Measurements from ENCODE around the gene GEMIN7.
"Not testable (repeated sequence)": the region's sequence is repeated elsewhere in the genome, so short reads cannot be mapped to it uniquely, and the experiment has no call there.

Gene GEMIN7

DNA sequence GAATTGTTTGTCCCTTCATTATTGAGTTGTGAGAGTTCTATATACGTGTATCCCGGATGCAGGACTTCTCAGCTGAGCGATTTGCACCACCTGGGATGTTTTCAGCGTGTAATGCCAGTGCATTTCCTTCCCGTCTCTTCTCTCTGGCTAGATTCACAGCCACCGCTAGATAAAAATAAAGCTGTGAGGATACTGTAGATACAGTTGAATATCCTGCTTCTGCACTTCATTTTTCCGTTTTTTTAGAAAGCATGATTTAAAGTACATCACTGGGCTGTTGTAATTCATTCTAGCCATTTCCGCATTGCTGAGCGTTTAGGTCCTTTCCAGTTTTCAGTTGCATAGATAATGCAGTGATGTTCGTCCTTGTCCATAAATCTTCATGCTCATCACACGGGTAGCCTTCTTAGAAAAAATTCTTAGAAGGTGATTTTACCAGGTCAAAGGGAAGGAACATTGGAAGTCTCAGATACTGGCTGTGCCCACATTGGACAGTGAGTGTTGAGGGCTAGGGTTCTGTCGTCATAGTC, 28.6 kb downstream of the GEMIN7 start:
- no peak for DNase-seq

DNA sequence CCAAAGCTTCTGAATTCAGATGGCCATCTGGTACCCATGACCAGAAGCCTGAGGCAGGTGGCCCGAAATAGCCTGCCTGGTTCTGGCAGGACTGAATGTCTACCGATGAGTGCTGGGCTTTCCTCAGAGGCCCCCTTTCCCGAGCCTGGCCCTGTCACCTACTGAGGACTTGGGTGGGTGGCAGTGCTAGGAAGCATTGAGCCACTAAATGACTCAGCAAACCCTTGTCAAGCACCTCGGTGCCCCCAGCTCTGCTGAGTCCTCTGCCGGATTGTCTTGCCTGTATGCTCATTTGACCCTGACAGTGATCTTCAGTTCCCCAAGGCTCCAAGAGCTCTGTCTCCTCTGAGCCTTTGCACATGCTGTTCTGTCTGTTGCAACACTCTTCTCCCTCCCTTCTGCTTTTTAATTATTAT, 31.8 kb downstream of the GEMIN7 start:
- no peak for DNase-seq

DNA sequence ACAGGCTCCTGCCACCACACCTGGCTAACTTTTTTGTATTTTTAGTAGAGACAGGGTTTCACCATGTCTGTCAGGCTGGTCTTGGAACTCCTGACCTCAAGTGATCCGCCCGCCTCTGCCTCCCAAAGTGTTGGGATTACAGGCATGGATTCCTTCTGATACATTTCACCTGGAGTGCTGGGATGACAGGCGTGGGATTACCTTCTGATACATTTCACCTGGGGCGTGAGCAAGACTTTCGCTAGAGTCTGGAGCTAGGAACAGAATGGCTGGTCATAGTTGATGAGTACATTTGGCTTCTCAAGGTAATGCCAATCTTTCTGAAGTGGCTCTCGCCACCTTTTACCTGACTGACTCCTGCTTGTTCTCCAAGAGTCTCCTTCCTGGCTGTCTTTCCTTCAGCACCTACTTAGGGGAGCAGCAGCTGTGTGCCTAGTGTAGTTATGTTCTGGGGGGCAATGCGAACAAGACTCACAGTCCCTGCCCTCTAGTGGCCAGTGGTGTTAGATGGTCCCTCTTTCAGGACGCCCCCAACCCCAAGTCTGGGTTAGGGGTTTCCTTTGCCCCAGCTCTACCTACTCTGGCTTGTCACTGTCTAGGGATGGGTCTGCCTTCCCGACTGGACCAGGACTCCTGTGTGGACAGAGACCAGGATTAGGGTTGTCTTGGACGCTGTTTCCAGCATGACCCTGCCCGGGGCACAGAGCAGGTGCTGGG, 33.2 kb downstream of the GEMIN7 start:
- DNase-seq = no peak

DNA sequence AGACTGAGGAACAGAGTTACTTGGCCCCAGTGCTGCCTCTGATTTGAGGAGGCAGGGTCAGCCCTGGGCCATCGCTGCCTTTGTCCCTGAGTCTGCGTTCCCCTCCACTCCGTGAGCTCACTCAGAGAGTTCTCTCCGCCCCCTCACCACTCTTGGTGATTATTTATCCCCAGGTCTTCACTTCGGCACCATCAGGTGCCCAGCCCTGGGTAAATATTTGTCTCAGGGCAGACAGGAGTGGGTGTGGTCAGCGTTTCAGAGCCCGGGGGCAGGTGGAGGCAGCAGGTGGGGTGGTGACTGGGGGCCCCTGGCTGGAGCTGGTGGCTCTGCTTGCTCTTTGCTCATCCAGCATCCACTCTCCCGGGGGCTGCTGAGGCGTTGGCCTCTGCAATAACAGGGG, 34.6 kb downstream of the GEMIN7 start:
- DNase-seq = no peak

DNA sequence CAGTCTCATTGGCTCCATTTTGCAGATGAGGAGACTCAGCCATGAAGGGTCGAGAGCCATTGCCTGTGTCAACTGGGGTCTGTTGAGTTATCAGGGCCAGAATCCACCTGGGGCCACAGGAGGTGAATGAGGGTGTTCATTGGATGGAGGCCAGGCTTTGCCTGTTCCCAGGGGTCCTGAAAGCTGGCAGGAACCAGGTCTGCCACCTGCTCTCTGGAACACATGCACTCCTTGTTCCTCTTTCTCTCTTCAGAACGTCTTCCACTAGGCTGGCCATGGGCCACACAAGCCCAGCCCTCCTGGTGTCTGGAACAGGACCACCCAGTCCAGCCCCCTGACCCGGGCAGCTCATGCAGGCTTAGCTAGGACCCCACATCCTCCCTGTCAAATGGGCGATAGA, 35.1 kb downstream of the GEMIN7 start:
- DNase-seq = no peak

DNA sequence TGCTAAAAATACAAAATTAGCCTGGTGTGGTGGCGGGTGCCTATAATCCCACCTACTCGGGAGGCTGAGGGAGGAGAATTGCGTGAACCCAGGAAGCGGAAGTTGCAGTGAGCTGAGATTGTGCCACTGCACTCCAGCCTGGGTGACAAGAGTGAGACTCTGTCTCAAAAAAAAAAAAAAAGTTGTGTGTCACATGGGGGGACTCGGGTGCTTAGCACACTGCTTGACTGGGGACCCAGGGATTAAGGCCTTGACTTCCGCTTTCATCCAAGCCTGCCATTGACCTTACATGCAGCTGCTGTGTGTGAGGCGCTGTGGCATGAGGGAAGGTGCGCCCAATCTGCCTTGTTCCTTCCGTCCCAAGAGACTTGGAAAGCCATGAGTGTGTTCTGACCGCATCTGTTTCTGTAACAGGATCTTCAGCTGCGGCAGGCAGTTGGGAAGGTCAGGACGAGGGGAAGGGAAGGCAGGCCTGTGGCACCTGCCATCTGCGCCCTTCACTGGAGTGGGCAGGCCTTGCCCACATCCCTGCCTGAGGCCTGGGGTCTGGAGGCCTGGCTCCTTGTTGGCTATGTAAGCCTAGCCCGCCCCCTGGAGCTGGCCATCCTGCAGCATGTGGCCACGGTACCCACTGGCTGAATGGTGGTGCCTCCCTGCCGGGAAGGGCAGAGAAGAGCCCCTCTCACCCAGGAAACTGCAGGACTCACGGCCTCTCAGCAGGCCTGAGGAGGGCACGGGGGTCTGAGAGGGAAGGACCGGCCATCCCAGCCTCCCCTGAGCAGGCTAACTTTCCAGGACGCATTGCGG, 37.0 kb downstream of the GEMIN7 start:
- DNase-seq = no peak

DNA sequence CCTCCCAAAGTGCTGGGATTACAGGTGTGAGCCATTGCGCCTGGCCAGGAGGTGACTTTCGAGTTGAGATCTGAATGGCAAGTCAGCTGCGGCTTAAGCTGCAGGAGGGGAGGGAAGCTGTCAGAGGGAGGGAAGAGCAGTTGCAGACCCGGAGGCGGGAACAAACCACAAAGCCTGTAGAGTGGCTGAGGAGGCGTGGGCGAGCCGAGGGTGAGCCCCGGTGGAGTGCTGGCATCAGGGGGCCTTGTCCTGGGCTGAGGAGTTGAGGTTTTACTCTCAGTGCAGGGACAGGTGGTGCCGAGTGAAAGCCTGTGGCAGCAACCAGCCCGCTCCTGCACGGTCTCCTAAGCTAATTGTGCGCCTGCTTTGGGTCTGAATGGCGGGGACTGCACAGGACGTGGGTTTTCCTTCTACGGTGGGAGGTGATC, 38.1 kb downstream of the GEMIN7 start:
- DNase-seq = no peak

DNA sequence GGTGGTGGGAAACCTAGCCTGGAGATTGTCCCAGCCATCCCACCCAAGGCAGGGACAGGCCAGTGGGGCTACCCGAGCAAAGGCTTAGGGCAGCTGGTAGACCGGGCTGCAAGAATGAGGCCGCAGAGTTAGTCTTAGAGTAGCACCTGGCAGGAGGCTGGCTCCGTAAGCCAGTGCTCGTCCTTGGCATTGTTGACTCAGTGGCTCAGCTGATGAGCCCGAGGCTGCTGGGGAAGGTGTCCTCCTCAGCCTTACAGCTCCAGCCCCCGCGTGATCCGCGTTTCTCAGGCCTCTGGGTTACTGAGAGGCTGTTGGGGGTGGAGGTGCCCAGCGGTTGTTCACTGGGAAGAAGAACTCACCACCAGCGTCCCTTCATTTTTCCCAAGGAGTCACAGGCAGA, 38.6 kb downstream of the GEMIN7 start:
- DNase-seq = no peak

DNA sequence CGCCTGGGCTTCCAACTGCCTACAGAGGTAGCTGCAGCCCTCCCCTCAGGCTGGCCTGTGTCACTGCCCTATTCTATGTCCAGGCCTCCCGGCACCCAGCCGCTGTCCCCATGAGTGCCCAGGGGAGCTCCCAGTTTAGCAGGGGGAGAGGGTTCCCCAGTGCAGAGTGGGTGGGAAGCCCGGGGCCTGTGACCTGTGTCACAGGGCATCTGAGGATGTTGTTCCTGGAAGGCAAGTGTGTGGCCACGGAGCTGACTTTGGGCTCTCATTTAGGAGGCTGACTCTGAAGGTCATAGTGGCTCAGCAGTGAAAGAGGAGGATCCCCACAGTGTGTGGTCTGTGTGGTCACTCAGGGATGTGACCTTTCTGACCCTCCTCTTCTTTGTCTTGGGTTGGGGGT, 39.0 kb downstream of the GEMIN7 start:
- no peak for DNase-seq

DNA sequence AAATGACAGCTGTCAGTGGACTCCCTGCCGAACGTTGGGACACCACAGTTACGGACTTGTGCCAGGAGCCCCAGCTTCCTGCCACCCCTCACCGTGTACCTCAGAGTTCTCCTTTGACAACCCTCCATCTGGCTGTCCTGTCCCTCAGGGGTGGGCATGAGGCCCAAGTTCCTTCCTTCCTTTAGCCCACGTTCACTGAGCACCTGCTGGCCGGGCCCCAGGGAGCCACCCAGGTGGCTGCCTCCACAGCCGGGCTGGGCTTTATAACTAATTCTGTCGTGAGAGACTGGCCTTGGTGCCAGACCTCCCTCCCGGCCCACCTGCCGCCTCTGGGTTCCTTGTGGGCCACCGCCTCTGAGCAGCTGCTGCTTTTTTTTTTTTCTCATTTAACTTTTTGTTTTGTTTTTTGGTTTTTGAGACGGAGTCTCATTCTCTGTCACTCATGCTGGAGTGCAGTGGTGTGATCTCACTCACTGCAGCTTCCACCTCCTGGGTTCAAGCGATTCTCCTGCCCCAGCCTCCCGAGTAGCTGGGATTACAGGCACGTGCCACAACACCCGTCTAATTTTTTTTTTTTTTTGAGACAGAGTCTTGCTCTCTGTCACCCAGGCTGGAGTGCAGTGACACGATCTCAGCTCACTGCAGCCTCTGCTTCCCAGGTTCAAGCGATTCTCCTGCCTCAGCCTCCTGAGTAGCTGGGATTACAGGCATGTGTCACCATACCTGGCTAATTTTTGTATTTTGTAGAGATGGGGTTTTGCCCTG, 39.7 kb downstream of the GEMIN7 start:
- not testable (repeated sequence) for DNase-seq

DNA sequence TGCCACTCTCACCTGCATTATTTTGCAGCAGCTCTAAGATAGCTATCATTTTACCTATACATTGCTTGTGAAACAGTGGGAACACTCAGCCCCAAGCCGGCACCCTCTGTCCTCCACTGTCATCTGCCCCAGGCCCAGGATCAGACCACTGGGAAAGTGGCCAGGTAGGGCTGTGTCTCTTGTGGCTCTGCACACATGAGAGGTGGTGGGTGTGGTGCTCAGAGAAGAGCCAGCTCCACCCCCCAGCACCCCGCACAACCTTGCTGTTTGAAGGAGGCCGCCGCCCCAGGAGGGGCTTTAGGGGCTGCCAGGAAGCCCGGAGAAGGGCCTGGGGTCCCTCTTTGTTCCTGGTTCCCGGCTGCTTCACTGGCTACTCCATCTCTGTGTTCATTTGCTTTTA, 40.5 kb downstream of the GEMIN7 start:
- DNase-seq = no peak

DNA sequence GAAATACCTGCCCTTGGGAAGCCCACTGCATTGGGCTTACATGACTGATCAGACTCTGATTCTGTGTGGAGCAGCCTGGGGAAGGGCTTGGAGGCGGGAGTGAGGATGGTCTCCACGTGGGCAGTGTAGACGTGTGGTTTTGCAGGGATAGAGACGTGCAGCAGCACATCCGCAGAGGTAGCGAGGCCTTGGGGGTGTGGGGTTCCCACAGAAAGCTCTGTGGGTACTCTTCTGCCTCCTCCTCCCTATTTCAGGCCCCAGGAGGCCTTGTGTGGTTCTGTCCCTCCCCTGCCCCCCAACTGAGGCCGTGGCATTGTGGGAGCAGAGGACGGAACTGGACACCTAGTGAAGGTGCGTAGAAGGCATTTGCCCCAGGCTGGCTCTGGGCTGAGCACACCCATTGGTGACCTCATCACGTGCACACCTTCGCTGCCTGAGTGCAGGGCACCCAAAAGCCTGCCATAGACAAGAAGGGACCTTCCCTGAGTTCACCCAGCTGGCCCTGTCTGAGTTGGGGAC, 42.8 kb downstream of the GEMIN7 start:
- DNase-seq = no peak

DNA sequence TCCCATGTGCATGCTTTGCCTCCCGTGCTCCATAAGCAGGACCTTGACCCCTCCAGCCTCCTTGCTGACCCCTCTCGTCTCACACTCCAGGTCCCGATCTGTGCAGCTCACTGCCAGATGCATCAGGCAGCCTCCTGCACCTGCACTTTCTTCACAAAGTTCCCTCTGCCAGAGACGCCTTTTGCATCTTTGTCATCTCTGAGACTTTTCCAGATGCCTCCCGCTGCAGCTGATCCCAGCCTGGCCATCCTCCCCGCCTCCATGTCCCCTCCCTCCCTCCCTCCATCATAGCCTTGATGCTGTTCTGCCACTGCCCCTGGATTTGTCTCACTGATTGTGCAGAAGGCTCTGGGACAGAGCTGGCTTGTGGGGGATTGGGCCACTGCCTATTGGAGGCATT, 43.8 kb downstream of the GEMIN7 start:
- no peak for DNase-seq

DNA sequence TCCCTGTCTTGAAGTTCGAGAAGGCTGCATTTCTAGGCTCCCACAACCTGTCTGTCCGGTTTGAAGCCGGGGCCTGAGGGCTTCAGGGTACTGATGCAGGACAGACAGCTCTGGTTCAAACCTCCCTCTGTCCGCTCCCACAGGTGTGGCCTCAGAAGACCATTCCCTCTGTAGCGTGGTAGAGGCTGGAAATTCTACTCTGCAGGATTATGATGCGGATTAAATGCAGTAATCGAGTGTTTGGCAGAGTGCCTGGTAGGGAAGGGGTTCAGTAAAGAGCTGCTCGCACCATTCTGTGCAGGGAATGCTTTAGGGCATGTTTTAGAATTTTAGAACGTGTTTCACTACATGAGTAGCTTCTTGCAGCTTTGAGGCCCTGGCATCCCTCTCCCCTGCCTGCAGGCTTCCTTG, 44.4 kb downstream of the GEMIN7 start:
- DNase-seq = no peak

DNA sequence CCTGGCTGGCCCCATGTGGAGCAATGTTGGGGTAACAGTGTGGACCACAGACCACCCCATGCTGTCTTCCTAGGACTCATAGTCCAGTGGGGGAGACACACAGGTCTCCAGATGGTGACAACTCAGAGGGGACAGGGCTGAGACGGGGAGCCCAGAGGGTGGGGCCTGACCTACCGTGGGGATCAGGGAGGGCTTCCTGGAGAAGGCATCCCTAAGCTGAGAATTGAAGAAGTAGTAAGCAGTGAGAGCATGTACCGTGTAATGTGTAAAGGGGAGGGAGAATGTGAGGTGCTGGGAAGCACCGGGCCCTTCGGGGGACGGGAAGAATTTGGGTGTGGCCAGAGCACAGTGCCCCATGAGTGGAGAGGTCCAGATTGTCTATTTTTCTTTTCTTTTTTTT, 45.0 kb downstream of the GEMIN7 start:
- DNase-seq = no peak

DNA sequence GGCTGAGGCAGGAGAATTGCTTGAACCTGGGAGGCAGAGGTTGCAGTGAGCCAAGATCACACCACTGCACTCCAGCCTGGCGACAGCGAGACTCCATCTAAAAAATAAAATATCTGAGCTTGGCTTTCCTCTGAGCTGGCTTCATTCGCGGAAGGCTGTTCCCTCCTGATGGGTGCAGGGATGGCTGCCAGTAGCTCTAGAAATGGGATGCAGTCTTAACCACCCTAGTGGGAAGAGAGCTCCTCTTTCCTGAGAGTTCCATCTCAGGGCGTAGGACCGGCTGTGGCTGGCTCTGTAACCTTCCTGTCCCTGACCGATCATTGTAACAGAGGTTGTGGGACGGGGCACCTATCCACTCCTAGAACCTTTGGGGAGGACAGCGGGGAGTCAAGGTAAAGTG, 46.3 kb downstream of the GEMIN7 start:
- no peak for DNase-seq

DNA sequence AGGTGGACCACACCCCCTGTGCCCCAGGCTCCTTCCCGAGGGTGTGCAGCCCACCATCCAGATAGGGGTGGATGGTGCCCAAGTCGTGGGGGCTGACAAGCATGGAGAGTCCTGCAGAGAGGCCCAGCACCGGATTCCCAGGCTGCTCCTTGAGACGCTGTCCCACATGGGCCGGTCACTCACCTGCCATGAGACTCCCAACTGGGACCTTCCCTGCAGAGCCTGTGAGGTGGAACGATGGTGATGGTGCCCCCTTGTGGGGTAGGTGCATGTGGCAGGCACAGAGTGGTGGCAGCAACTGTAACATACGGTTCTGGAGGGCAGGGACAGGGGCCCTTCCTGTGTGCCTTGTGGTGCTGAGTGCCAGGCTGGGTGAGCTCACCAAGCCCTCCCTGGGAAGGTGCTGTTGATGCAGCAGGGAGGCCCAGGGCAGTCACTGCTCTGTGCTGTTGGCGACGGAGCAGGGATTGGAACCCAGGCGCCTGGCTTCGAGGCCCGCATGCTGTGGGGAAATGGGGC, 47.0 kb downstream of the GEMIN7 start:
- peak in 1 of 2 experiments; percentile 27 for DNase-seq

DNA sequence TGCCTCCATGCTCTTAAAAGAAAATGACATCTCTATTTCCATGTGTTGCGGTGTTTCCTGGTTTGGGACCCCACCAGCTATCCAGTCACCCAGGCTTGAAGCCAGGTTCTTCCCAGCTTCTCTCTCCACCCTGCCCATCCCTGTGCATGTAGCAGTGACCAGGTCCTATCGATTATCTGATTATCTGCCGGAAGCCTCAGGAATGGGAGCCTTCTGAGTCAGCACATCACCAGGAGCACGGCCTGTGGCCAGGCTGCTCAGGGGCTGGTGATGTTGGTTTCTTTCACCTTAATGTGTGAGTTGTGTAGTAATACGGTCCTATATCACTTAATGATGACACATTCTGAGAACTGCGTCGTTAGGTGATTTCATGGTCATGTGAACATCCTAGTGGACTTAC, 47.6 kb downstream of the GEMIN7 start:
- no peak for DNase-seq

DNA sequence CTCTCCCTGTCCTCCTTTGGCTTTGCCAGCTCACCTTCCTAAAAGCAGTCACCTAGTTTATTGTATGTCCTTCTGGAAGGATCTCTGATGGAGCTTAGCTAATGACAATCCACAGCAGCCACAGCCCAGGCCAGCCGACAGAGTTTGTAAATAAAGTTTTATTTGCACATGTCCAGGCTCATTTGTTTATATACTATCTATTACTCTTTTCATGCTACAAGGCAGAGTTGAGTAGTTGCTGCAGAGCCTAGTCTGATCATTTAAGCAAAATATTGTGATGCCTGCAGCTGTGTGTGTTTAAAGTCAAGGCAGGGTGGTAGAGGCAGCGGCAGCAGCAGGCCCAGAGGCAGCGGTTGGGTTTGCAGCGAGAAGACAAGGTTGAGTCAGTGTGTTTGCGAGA, 49.1 kb downstream of the GEMIN7 start:
- DNase-seq = no peak

DNA sequence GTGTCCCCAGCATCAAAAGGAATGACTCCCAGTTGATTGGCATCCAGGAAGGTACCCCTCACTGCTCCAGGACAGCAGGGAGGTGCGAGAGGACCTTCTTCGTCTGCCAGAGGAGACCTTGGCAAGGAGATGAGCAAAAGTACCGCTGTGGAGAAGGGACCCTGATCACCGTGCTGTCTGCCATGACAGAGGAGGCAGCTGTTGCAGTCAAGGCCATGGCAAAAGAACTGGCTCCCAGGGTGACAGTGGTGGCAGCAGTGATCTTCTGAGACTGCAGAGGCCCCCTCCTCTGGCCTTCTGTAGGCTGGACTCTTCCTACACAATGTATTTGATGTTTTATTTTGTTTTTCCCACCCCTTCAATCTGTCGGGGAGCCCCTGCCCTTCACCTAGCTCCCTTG, 49.7 kb downstream of the GEMIN7 start:
- DNase-seq = no peak

DNA sequence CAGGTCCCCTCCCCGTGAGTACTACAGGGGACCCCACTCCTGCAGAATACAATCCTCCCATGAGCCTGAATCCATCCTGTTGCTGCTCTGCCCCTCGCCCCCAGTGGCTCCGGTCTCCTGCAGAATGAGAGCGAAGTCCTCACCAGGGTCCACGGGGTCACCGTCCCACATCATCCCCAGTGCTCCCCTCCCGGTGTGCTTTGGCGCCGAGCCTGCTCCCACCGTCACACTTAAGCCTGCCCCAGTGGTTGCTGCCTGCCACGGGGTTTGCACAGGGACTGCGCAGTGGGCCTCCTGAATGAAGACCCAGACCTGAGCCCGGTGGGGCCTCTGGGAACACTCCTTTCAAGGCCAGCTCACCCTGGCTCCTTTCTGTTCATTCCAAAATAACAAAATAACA, 51.2 kb downstream of the GEMIN7 start:
- DNase-seq = no peak

DNA sequence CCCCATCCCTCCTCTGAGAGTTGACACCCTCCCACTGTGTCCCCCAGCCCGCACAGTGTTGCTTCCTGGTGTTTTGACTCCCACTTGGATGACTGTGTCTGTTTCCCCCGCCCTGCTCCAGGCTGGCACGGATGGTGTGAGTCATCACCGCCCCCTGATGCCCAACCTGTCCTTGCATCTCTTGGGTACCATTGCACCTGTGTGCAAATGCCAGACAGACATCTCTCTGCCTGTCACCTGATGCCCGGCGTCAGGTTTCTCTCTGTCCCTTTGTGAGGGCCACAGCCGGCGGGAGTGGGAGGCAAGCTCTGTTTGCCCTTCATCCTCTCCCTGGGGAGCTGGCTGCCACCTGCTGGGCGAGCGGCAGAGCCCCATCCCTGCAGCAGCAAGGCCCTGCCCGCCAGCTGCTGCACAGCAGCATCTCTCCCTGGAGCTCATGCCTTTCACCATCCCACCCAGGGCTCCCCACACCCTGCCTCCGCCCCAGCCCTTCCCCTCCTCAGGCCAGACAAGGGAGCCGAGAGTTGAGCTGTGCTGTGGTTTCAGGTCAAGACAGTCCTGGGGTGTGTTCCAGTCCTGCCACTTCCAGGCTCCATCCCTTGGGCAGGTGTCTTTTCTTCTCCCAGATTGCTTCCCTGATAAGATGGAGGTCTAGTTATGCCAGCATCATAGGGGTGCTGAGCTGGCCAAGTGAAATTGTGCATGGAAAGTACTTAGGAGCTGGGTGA, 52.0 kb downstream of the GEMIN7 start:
- DNase-seq = no peak
